HG03460 (cell line): ENCODE measurements around the gene EMD.
A peak's percentile ranks its signal among the peaks of the same experiment; 100 is the strongest.
"Not testable (repeated sequence)": the region's sequence is repeated elsewhere in the genome, so short reads cannot be mapped to it uniquely, and the experiment has no call there.

Experiments used
- ATAC-seq: cut with Tn5 transposase; IDR thresholded peaks from one replicate; pipeline ENCODE4 v1.9.1; 2021; ENCODE audit not compliant: unreplicated experiment

EMD gene

DNA sequence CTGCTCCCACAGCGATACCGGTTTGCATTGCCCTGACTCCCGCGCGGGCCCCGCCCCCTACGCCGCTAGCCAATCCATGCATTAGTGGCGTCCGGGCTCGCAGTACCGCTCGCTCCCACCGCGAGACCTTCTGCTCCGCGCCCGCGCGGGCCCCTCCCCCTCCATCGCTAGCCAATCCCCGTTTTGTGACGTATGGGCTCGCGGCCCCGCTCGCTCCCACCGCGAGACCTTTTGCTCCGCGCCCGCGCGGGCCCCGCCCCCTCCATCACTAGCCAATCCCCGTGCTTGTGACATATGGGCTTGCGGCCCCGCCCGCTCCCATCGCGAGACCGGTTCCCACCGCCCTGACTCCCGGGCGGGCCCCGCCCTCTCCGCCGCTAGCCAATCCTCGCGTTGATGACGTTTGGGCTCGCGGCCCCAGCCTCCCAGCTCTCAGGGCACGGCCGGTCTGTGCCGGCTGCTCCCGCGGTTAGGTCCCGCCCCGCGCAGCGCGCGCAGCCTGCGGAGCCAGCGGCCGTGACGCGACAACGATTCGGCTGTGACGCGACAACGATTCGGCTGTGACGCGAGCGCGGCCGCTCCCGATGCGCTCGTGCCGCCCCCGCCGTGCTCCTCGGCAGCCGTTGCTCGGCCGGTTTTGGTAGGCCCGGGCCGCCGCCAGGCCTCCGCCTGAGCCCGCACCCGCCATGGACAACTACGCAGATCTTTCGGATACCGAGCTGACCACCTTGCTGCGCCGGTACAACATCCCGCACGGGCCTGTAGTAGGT lies at the start of gene EMD:
TSS of gene EMD (plus strand) at position 497 of the 770 bp plus-strand sequence. CDS start at position 687, 190 bp downstream.
- ATAC-seq: peak; percentile 76

DNA sequence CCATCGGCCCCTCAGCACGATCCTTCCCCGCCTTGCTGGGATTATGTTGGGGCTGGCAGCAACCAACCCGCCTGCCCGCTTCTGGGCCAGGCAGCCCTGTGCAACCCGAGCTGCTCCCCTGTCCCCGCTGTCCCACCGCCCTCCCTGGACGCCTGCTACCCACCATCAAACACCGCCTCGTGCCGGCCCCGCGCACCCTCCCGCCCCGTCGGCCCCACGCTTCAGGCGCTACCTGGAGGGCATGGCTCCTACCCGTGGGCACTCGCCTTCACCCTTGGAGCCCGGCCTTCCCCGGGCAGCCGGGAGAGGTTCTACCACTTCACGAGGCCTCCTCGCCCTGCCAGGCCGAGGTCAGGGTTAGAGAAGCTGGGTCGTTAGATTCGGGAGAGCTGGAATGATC lies 46.5 kb upstream of the EMD start:
- no peak for ATAC-seq

DNA sequence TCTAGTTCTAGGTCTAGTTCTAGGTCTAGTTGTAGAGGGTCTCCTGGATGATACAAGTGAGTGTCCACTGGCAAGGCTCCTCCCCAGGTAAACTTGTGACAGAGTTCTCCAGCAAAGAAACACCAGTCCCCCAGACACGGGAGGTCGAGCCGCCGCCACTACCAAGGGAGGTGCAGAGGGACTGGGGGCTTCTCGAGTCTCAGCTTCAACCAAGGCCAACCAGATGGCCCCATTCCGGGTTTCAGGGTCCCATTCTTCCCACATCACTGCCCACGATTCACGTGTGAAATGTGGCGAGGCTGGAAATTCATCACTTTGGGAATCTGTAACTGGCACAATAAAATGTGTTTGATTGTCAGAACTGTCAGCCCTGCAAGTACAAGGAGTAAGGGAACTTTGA lies 46.0 kb upstream of the EMD start:
- ATAC-seq: no peak

DNA sequence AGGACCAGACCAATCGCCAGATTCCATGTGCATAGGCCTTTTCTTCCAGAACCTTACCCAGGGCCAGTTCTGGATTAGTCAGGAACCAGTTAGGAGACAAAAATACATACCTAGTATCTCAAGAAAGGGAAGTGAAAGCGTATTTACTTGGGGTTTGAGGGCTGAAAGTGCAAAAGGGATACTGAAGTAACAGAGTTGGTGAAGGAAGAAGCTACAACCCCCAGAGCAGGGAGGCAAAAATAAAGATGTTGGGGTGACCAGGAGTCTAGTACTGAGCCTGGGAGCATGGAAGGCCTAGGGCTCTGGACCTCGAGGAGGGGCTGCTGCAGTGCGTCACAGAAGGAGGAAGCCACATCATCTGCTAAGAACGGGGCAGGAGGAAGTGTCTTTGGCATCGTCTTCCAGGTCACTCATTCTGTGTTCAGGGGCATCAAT lies 45.2 kb upstream of the EMD start:
- ATAC-seq: no peak

DNA sequence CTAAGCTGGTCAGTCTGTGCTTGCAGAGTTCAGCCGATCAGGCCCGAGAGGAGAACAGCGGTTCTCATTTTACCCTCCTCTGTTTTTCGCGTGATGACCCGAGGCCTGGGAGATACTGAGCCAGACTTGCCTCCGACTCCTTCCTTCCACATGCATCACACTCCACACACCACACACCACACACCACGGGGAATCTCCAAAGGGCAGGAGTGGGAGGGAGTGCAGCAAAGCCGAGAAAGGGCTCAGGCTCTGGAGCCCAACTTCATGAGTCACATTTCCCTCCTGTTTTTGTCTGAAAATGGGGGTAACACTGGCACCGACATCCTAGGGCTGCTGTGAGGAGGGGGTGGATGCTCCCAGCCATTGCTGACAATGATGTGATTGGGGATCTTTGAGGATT lies 44.6 kb upstream of the EMD start:
- ATAC-seq: no peak

DNA sequence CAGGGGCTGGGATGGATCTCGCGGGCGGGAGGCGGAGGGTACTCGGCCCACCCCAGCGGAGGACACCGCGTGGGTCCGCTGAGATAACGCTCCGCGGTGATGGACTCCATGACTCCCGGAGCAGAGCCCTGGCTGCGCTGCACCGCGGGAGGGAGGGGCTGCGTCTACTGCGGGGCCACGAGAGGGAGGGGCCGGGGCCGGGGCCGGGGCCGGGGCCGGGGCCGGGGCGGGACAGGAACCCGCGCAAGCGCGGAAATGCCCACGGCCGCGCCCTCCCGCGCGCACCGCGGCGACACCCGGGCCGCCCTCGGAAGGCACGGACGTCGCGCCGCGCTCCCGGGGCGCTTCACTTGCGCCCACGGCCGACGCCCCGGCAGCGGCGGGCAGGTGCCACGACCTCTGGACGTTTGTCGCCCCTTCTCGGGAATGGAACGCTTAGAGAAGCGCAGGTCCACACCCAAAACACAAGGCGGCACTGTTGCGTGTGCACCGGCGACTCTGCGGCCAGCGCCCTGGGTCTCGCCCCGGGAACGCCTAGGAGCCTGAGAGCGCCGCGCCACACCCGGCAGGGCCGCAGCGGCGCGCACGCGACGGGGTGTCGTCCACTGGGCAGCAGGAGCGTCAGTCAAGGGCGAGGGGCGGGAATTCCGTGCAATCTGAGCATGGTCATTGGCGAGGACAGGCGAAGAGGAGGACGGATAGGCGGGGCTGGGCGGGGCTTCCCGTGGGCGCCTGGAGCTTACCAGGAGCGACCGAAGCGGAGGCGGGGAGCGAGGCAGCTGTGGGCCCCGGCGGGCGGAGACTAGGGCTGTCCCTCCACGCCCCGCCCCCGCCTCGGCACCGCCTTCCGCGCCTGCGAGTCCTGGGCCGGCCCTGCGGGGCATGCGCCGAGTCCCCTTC lies 37.4 kb upstream of the EMD start:
- peak; percentile 62 for ATAC-seq

DNA sequence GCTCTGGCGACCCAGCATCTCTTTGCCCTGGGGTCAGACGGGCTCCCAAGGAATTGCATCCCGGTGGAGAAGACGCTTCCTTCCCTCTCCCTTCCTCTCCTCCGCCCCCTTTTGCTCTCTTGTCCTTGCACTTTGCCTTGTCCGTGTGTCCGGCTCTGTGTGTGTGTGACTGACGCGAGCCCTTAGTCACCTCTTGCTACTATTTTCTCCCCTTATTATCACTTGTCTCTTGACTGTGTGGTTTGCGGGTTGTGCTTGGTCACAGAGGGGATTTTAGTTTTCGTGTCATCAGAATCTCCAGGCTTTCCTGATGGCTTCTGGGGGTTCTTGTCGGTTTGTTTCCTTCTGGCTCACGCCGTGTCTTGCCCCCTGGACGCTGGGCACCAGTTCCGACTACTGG lies 36.0 kb upstream of the EMD start:
- ATAC-seq: not testable (repeated sequence)

DNA sequence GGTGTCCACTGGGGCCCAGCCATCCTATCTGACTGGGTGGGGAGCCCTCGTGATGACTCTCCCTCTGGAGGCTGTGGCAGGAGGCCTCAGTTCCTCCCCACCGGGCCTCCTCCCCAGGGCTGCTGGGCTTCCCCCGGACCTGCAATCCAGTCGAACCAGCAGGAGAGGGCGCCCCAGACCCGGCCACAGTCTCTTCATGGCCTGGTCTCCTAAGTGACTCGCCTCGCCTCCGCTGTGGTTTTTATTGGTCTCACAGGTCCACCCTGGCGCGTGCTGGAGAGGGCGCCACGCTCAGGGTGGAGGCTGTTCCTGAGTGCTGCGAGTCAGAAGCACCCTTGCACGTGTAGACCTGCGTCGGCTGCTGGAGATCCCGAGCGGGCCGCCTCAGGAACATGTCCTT lies 35.5 kb upstream of the EMD start:
- ATAC-seq: not testable (repeated sequence)

DNA sequence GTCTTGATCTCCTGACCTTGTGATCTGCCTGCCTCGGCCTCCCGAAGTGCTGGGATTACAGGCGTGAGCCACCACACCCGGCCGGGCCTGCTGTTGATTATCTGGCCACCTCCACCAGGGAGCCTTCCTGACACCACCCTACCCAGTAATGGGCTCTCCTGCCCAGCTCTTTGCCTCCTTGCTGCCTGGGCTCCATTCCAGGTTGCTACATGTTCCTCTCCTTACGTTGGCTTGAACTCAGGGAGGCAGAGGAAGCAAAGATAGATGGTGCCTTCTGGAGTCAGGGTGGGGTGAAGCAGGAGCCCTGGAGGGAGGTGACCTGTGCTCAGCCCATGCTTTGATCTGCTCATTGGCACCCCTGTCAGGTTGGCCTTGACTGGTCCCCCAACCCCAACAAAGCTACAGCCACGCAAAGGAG lies 31.0 kb upstream of the EMD start:
- no peak for ATAC-seq

DNA sequence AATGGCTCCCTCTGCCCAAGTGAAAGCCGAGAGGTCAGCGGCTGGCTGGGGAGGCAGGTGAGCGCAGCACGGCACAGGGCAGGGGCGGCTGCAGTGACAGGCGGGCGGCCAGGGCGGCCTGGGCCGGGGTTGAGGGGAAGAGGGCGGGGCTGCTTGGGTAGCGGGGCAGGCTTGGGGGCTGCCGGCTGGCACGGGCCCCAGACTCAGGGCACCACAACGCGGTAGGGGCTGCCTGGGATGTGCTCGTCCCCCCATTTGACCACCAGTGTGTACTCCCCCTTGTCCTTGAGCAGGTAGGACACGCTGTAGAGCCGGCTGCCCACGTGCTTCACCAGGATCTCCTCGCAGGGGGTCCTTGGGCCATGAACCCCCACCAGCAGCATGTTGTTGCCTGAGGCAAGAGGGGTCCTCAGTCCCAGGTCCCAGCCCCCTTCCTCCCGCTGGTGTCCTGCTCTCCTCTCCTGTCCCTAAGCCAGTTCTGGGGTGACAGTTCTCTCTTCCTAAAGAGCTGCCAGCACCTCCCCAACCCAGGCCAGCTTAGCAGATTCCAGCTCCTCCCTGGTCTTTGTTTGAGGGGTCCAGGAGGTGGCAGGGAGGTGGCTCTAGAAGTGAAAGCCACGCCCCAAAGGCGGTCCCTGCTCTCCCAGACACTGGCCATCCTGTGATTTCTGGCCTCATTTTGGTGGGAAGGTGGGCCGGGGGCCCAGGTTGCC lies 30.3 kb upstream of the EMD start:
- no peak for ATAC-seq

DNA sequence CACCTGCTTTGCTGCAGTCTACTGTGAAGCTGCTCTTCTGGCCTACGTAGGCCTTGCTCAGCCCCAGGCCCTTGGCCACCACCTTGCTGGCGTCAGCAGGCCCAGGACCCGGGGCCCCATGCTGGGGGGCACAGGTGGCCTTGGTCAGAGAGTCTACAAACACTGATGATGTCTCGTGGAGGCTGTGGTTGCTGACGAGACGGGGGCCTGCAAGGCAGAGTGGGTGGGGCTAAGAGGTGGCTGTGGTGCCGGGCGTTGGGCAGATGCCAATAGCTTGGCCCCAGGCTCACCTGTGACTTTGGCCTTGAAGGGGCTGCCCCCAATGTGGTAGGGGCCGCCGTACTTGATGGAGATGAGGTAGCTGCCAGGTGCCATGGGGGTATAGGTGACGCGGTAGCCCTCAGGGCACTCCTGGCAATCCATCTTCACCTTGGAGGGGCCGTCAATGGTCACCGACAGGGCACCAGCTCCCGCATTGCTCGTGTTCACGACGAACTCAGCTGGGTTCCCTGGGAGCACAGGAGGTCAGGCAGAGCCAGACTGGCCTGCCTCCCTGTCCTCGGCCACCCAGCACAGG lies 29.6 kb upstream of the EMD start:
- no peak for ATAC-seq

DNA sequence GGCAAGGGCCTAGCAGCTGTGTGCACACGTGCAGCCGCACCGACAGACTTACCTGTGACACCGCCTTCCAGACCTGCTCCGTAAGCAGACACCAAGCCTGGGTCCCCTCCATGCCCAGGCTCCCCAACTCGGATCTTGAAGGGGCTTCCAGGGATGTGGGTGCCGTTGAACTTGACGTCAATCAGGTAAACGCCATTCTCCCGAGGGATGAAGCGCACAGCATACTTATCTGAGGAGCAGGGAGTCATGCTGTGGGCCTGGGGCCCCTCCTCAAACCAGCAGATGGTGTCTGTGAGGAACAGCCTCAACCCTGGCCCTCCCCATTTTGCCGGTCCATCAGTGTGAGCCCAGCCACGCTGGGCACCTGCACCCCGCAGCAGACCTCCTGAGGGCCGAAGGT lies 29.1 kb upstream of the EMD start:
- no peak for ATAC-seq

DNA sequence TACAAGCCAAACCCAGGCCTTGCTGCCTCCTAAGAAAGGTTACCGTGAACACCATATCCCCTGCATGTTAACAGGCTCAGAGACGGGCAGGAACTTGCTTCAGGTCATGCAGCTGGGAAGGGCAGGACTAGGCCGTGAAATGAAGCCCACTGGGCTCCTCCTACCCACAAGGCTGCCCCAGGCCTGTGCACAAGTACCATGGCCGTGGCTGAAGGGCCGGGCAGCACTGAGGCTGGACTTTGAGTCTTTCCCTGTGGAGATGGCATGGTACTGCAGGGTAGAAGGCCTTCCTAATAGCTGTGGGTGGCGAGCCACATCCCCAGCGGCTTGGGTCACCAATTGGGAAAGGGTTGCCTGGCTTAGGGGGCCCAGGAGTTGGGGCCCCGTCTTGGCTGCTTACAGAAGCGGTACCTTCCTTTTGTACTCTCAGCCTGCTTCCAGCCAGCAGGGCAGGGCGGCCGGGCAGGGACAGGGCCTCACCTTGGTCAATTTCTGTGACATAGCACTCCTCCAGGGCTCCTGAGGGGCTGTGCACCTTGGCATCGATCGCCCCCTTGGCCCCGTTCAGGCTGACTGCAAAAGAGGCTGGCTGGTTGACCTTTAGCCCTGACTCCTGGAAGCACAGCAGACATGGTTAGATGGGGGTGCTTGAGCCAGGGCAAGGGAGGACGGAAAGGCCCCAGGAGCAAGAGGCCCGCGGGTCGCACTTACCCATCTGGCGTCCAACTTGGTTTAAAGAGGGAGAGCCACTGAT lies 28.5 kb upstream of the EMD start:
- ATAC-seq: no peak

DNA sequence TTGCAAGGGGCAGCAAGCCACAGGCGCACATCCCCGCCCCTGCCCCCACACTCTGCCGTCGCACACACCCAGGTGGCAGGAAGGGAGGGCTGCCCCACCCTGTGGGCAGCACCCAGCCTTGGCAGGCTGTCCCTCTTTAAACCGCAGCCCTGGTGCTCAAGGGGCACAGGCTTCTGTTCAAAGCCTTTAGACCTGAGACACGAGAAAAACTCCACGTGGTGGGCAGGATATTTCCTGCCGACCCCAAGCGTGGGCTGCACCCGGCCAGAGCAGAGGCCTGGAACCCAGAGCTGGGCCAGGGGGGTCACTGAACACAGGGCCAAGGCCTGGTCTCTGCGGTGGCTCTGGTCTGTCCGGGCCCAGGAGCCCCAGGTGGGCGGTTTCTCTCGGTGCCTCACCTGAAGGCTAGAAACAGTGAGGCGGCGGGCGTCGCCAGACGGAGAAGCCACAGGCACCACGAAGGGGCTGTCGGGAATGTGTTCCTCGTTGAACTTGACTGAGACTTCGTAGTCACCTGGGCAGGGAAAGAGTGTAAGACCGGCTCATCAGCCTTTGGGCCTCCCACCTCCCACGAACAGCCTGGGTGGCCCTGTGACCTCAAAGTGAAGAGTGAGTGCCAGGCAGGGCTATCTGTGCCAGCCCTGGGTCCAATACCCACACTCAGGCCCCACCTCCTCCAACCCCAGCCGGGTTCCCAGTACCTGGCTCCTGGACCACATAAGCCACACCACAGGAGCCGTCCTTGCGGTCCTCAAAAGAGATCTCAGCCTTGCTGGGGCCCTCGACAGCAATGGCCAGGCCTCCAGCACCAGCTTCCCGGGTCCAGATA lies 27.7 kb upstream of the EMD start:
- no peak for ATAC-seq

DNA sequence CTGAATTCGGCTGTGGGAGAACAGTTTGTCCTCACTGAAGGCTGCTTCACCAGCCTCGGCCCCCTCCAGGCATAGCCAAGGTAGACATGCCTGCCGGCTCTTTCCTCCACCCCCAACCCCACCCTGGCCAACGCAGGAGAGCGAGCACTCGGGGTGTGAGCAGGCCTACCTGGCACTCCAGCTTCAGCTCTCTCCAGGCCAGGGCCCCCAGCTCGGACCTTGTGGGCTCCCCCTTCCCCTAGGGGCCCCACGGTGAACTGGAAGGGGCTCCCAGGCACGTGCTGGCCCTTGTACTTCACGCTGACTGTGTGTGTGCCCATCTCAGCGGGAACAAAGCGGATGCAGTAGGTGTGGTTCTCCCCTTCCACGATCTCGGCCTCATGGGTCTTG lies 27.1 kb upstream of the EMD start:
- ATAC-seq: no peak

DNA sequence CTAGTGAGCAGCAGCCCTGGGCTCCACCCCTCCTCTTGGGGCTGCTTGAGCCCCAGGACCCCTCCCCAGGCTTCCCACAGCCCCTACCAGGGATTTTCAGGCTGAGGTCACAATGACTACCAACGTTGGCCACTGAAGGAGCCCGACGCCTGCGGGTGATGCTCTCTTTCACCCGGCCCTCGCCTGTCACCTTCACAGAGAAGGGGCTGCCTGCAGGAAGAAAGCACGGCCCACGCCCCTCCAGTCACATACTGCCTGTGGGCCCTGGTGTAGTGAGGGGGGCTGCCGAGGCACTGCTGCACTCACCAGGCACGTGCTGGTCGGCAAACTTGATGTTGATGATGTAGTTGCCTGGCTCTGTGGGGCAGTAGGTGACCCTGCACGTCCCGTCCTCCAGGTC lies 26.6 kb upstream of the EMD start:
- ATAC-seq: no peak

DNA sequence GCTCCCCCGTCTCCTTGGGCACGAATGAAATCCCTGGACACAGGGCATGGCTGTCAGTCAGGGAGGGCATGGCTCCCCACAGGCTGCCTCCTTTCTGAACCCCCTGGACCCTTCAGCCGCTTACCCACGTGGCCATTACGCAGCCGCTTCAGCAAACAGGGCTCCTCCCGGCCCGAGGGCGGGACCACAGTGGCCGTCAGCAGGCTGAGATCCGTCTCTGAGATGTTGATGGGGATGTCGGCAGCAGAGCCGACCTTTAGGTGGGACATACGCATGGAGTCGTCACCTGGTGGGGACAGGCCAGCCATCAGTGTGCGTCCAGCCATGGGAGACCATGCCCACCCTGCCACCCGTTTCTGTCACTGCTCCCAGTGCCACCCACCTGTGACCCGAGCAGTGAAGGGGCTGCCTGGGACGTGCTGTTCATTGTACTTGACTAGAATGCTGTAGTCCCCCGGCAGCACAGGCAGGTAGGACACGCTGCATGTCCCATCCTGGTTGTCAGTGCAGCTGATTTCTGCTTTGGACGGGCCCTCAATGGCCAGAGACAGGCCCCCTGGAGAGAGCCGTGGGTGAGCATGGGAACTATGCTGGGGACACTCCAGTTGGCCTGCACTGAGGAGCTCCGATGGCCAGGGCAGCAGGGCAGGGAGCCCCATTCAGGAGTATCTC lies 25.8 kb upstream of the EMD start:
- ATAC-seq: no peak

DNA sequence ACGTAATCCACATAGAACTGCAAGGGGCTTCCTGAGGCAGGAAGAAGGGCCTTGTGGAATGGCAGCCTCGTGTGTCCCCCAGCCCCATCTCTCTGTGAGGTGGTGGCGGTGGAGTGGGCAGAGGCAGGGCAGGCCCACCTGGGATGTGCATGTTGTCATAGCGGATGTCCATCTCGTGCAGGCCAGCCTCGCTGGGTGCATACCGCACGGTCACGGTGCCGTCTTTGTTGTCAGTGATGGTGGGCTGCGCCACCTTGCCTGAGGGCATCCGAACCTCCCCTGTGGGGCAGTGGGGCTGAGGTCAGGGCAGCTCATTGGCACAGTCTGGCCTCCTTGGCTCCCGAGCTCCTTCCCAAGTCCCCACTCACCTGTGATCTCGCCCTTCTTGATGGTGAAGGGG lies 25.1 kb upstream of the EMD start:
- ATAC-seq: no peak

DNA sequence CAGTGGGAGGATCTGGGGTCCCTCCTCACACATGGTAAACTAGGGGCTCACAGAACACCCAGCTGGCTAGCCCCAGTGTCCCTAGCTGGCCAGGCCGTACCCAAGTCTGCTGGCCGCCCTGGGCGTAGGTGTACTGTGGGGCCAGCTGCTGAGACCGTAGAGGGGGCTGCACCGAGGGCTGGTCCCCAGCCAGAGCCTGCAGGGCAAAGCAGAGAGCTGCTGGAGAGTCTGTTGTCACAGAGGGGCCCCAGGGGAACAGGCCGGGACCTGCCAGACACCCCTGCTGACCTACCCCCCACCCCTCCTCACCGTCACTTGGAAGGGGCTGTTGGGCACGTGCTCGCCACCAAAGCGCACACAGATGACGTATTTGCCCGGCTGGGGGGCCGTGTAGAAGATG lies 24.6 kb upstream of the EMD start:
- no peak for ATAC-seq
